ENCODE measurements around the gene MSRB3.

DNA sequence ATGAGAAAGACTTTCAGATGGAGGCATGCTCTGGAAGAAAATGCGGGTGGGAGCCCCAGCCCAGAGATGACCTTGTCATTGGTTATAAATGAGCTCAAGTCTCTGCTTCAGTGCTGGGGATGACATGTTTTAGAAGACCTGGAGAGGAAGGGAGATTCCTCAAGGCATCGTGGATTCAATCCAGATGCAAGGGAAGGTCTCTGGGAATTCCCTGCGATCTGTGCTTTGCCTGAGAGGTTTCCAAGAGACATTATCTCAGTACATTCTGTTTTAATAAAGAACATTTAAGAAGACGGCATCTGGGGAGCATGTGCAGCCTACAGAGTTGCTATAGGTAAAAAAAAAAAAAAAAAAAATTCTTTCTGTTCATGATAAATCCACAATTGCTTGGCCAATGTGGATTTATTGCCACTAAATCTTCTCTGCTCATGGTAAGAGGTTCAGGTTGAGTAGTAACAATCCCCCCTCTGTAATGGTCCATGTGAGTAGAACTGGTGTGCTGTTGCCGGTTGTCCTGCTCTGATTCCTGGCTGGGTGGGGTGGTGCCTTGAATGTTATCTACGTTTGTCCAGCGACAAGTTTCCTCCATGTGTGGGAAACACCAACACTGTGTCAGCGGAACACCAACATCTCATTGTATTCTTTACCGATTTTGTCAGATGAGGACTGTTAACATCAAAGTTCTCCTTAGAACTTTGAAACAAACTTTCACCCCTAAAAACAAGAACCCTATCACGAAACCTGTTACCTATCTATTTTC is 230.0 kb downstream of the MSRB3 start:
- TF ChIP-seq, protein P1, sequence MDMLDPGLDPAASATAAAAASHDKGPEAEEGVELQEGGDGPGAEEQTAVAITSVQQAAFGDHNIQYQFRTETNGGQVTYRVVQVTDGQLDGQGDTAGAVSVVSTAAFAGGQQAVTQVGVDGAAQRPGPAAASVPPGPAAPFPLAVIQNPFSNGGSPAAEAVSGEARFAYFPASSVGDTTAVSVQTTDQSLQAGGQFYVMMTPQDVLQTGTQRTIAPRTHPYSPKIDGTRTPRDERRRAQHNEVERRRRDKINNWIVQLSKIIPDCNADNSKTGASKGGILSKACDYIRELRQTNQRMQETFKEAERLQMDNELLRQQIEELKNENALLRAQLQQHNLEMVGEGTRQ (IDR thresholded peaks at IDR 0.05; ENCODE audit: low read depth, low read length), result no peak
- TF ChIP-seq CTCF (conservative IDR thresholded peaks at IDR 0.05; ENCODE audit: low read depth, low read length) (no peak), POLR2A (IDR thresholded peaks at IDR 0.05; ENCODE audit: low read depth, low read length) (no peak), BHLHE40 (IDR thresholded peaks at IDR 0.05; ENCODE audit: low read depth, low read length) (no peak), RFX5 (IDR thresholded peaks at IDR 0.05; ENCODE audit: low read depth, low read length) (no peak), SMC3 (IDR thresholded peaks at IDR 0.05; ENCODE audit: low read depth, low read length) (no peak)

Measured in IMR-90 (cell line).